GM12878 (cell line): ENCODE results near the gene DUSP11.

ENCODE experiments used
- ATF3 ChIP-seq: IDR thresholded peaks from 2 replicates; pipeline ENCODE4 v1.6.1; 2011; ENCODE audit warnings: low read depth, mild to moderate bottlenecking, low read length, moderate library complexity, borderline replicate concordance; ENCODE audit errors: extremely low read depth
- ATF7 ChIP-seq: fragments of 450-650 bp; IDR thresholded peaks from 2 replicates; pipeline ENCODE4 v1.6.1; 2016; ENCODE audit warnings: low read depth, mild to moderate bottlenecking
- CTCF ChIP-seq, 3 experiments: IDR thresholded peaks in 2 of 3; conservative IDR thresholded peaks in 1 of 3; 2 replicates each; pipeline ENCODE4 v1.5.1; 2011; ENCODE audit warnings: low read depth in 3 of 3, low read length in 3 of 3, mild to moderate bottlenecking in 3 of 3, control low read depth in 2 of 3, moderate library complexity in 2 of 3, inconsistent platforms in 1 of 3, mixed read lengths in 1 of 3; ENCODE audit not compliant: control insufficient read depth in 2 of 3, insufficient read depth in 1 of 3; ENCODE audit errors: extremely low read depth in 1 of 3
- ZZZ3 ChIP-seq: IDR thresholded peaks from 2 replicates; pipeline ENCODE4 v1.6.1; 2011; ENCODE audit warnings: low read depth; ENCODE audit not compliant: control insufficient read depth, insufficient read length

- no peak for TF ChIP-seq ZZZ3
- TF ChIP-seq ATF7 = no peak
- TF ChIP-seq CTCF (IDR thresholded peaks at IDR 0.05 in 2 of 3, conservative IDR thresholded peaks at IDR 0.05 in 1 of 3; ENCODE audit: control insufficient read depth in 2 of 3, extremely low read depth in 1 of 3, insufficient read depth in 1 of 3, low read depth in 3 of 3, low read length in 3 of 3) = no peak
- TF ChIP-seq ATF3 = no peak
Observed at GRCh38 chr2:73821669-73822068, 41.8 kb upstream of the DUSP11 start.
